ENCODE data around the gene TPST1.
"Not testable (repeated sequence)": the region's sequence is repeated elsewhere in the genome, so short reads cannot be mapped to it uniquely, and the experiment has no call there.

The TPST1 gene

GRCh38 chr7:66204822-66205740 is at the start of gene TPST1:
TPST1 (plus strand) TSS chr7:66205334; CDS start chr7:66240426, 35,092 bp downstream.
- DNase-seq (ENCODE audit: low spot score): peak; percentile 99

GRCh38 chr7:66156035-66156434 is 49.1 kb upstream of the TPST1 start:
- not testable (repeated sequence) for DNase-seq (ENCODE audit: low spot score)

- DNase-seq (ENCODE audit: low spot score): no peak
These were observed 48.1 kb upstream of the TPST1 start for GRCh38 chr7:66157060-66157459.

GRCh38 chr7:66162622-66163021 is 42.5 kb upstream of the TPST1 start:
- DNase-seq (ENCODE audit: low spot score): no peak

GRCh38 chr7:66163186-66163610 is 41.9 kb upstream of the TPST1 start:
- no peak for DNase-seq (ENCODE audit: low spot score)

GRCh38 chr7:66164356-66164755 is 40.8 kb upstream of the TPST1 start:
- no peak for DNase-seq (ENCODE audit: low spot score)

GRCh38 chr7:66167773-66168387 is 37.3 kb upstream of the TPST1 start:
- peak; percentile 47 for DNase-seq (ENCODE audit: low spot score)

- DNase-seq (ENCODE audit: low spot score): no peak
These were observed 35.5 kb upstream of the TPST1 start for GRCh38 chr7:66169616-66170015.

- peak; percentile 50 for DNase-seq (ENCODE audit: low spot score)
These were observed 34.6 kb upstream of the TPST1 start for GRCh38 chr7:66170309-66171231.

GRCh38 chr7:66172536-66173401 is 32.4 kb upstream of the TPST1 start:
- not testable (repeated sequence) for DNase-seq (ENCODE audit: low spot score)

GRCh38 chr7:66173856-66174255 is 31.3 kb upstream of the TPST1 start:
- DNase-seq (ENCODE audit: low spot score): no peak

- DNase-seq (ENCODE audit: low spot score): not testable (repeated sequence)
These were observed 30.1 kb upstream of the TPST1 start for GRCh38 chr7:66175006-66175405.

- no peak for DNase-seq (ENCODE audit: low spot score)
These were observed 28.2 kb upstream of the TPST1 start for GRCh38 chr7:66176914-66177313.

- no peak for DNase-seq (ENCODE audit: low spot score)
These were observed 26.9 kb upstream of the TPST1 start for GRCh38 chr7:66178258-66178657.

- no peak for DNase-seq (ENCODE audit: low spot score)
These were observed 23.8 kb upstream of the TPST1 start for GRCh38 chr7:66181329-66181728.

- DNase-seq (ENCODE audit: low spot score): no peak
These were observed 23.3 kb upstream of the TPST1 start for GRCh38 chr7:66181845-66182244.

- DNase-seq (ENCODE audit: low spot score): no peak
These were observed 22.2 kb upstream of the TPST1 start for GRCh38 chr7:66182920-66183319.

- DNase-seq (ENCODE audit: low spot score): peak; percentile 75
These were observed 21.4 kb upstream of the TPST1 start for GRCh38 chr7:66183700-66184099.

- no peak for DNase-seq (ENCODE audit: low spot score)
These were observed 19.4 kb upstream of the TPST1 start for GRCh38 chr7:66185680-66186187.

- DNase-seq (ENCODE audit: low spot score): no peak
These were observed 18.1 kb upstream of the TPST1 start for GRCh38 chr7:66186991-66187390.

GRCh38 chr7:66187905-66188304 is 17.2 kb upstream of the TPST1 start:
- peak; percentile 87 for DNase-seq (ENCODE audit: low spot score)

All from GM03348 (cell line).